Sciatic nerve (tissue), 2 donors: Measurements from ENCODE around the gene TBC1D12. TPM values are rescaled to one million over a fixed set of nuclear protein-coding genes. Genes with fewer than 3 reads are reported as not detected.

ENCODE experiments used
- ATAC-seq: fragments of 200-7000 bp; cut with Tn5 transposase; one replicate; pipeline ENCODE4 v1.9.1; 2020; ENCODE audit warnings: mild to moderate bottlenecking, moderate library complexity
- DNase-seq: peaks from one replicate; pipeline ENCODE4 v3.0.0-alpha.2; 2020; ENCODE audit warnings: low spot score
- intact Hi-C: fragments of 100-400 bp; cut with DNase I; formaldehyde crosslinking; loops from one replicate; pipeline ENCODE4 v1.14.2; 2022
- total RNA-seq: library from RNA; stranded (reverse); fragmentation: NEBNext Ultra II Directional; extraction: Animal tissue kit (Norgen Biotek cat#: 25700); gene quantifications from one replicate; pipeline ENCODE4 v1.2.1, GENCODE V29; 2021
- donor health status: DM: no; HTN: no; CAD: no.
- donor health status: DM: no; HTN: no; CAD: no.

Gene TBC1D12
- total RNA-seq, 1 donor from 2014 or later, result 20.4 TPM

DNA sequence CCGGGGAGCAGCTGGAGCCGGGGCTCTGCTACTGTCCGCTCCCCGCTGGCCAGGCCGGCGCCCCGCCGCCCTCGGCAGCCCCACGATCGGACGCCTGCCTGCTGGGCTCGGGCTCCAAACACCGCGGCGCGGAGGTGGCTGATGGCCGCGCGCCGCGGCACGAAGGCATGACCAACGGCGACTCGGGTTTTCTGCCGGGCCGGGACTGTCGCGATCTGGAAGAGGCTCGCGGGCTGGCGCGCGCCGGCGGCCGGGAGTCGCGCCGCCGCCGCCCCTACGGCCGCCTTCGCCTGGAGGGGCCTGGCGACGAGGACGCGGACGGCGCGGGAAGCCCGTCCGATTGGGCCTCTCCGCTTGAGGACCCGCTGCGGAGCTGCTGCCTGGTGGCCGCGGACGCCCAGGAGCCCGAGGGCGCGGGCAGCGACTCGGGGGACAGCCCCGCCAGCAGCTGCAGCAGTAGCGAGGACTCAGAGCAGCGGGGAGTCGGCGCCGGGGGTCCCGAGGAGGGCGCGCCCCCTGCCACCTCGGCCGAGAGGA, 570 bp downstream of the TBC1D12 start:
- peak; percentile 62 for DNase-seq
- ATAC-seq, result no peak
- intact Hi-C loops, result no loop called here

GRCh38 chr10:94403380-94404213, 1.3 kb downstream of the TBC1D12 start:
- DNase-seq, result peak; percentile 66
- peak; percentile 51 for ATAC-seq
- intact Hi-C loops, result no loop called here

- ATAC-seq (no peak), DNase-seq (no peak)
- intact Hi-C loops, result no loop called here
Measured at GRCh38 chr10:94405406-94405805, 3.1 kb downstream of the TBC1D12 start.

DNA sequence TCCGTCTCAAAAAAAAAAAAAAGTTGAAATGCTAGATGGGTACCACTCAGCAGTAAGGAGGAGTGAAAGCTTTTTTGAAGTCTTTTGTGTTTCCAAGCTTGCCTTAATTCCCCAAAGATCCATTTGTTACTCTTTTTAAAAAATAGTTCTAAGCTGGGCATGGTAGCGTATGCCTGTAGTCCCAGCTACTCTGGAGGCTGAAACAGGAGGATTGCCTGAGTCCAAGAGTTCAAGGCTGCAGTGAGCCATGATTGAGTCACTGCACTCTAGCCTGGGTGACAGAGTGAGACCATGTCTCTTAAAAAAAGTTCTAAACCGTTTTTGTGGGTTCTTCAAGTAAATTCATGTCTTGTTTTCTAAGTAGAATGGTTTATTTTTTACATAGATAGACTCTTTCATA, 5.3 kb downstream of the TBC1D12 start:
- ATAC-seq (no peak), DNase-seq (no peak)
- intact Hi-C loops, result no loop called here

GRCh38 chr10:94409021-94409657, 6.8 kb downstream of the TBC1D12 start:
- intact Hi-C loops, result no loop called here
- DNase-seq (no peak), ATAC-seq (no peak)

- intact Hi-C loops, result no loop called here
- DNase-seq, result no peak
- no peak for ATAC-seq
Measured at GRCh38 chr10:94411304-94411703, 9.0 kb downstream of the TBC1D12 start.

- DNase-seq (no peak), ATAC-seq (no peak)
- intact Hi-C loops, result no loop called here
Measured at GRCh38 chr10:94412449-94412848, 10.1 kb downstream of the TBC1D12 start.

GRCh38 chr10:94413361-94413760, 11.0 kb downstream of the TBC1D12 start:
- no peak for DNase-seq
- intact Hi-C loops, result no loop called here
- ATAC-seq, result peak; percentile 36

- intact Hi-C loops, result no loop called here
- ATAC-seq (no peak), DNase-seq (no peak)
Measured at GRCh38 chr10:94416896-94417295, 14.6 kb downstream of the TBC1D12 start.

DNA sequence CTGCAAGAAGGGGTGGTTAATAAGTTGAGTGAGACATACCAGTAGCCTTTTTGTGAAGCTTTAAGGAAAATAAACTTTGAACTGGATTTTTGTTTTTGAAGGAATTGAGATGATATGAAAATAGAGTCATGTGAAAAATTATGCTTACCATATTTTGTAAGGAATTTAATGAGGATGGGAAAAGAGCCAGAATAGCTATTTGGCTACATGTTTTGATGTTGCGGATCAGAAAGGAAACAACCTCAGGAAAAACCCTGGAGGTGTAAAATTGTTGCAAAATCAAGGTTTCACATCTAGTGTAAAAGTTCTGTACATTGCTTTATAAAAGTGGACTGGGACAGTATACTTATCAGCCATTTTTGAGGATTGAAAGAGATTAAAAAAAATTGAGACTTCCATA, 15.0 kb downstream of the TBC1D12 start:
- DNase-seq (no peak), ATAC-seq (no peak)
- intact Hi-C loops, result no loop called here

DNA sequence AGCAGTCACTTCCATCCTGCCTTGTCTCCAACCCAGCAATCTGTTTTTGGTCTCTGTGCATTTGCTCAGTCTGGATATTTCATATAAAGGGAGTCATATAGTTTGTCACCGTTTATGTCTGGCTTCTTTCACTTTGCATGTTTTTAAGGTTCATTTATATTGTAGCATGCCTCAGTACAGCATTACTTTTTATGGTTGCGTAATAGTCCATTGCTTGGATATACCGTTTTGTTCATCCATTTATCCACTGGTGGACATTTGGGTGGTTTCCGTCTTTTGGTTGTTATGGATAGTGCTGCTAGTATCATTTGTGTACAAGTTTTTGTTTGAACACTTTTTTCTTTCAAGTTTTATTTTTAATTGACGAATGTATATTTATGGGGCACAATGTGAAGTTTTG, 18.2 kb downstream of the TBC1D12 start:
- intact Hi-C loops, result no loop called here
- no peak for DNase-seq
- ATAC-seq, result no peak

GRCh38 chr10:94420998-94421528, 18.7 kb downstream of the TBC1D12 start:
- intact Hi-C loops, result no loop called here
- no peak for ATAC-seq

GRCh38 chr10:94423627-94424026, 21.3 kb downstream of the TBC1D12 start:
- ATAC-seq, result no peak
- intact Hi-C loops, result no loop called here
- DNase-seq, result no peak

More at GRCh38 chr10:94420998-94421528, 18.7 kb downstream of the TBC1D12 start:
- no peak for DNase-seq

GRCh38 chr10:94424714-94425337, 22.5 kb downstream of the TBC1D12 start:
- DNase-seq (no peak), ATAC-seq (no peak)
- intact Hi-C loops, result no loop called here

- intact Hi-C loops, result no loop called here
- ATAC-seq (no peak), DNase-seq (no peak)
Measured at GRCh38 chr10:94425942-94426341, 23.6 kb downstream of the TBC1D12 start.

GRCh38 chr10:94427166-94427565, 24.8 kb downstream of the TBC1D12 start:
- no peak for ATAC-seq
- intact Hi-C loops, result no loop called here
- no peak for DNase-seq

- DNase-seq (no peak), ATAC-seq (peak; percentile 91)
- intact Hi-C loops, result no loop called here
Measured at GRCh38 chr10:94428766-94429707, 26.7 kb downstream of the TBC1D12 start.

DNA sequence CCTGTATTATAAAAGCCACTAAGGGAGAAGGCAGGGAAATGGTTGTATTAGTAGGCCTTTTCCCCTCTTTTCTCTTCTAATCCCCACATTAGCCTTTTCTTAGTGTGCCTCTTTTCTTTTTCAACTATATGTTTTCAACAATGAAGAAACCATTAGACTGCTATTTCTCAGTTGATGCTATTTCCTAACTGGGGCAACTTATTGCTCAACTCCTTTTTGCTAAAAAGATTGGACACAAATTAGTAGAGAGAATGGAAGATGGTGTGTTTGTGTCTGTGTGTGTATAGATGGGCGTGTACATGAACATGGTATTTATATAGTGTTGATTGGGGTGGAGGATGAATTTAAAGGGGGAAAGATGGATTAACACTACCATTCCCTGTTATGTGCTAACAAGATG, 28.4 kb downstream of the TBC1D12 start:
- DNase-seq (no peak), ATAC-seq (peak; percentile 44)
- intact Hi-C loops, result no loop called here

GRCh38 chr10:94432443-94432842, 30.1 kb downstream of the TBC1D12 start:
- intact Hi-C loops, result no loop called here
- no peak for ATAC-seq
- DNase-seq, result no peak
